GM18520 (cell line): Measurements from ENCODE around the gene NUP153.
"Not testable (repeated sequence)": the region's sequence is repeated elsewhere in the genome, so short reads cannot be mapped to it uniquely, and the experiment has no call there.

Source experiments
- ATAC-seq: cut with Tn5 transposase; IDR thresholded peaks from one replicate; pipeline ENCODE4 v1.9.1; 2021; ENCODE audit not compliant: unreplicated experiment

NUP153 gene

GRCh38 chr6:17714879-17715851, 8.4 kb upstream of the NUP153 start:
- peak; percentile 90 for ATAC-seq

- ATAC-seq: no peak
These were observed 7.5 kb upstream of the NUP153 start for GRCh38 chr6:17714177-17714576.

GRCh38 chr6:17712576-17712975, 5.9 kb upstream of the NUP153 start:
- no peak for ATAC-seq

GRCh38 chr6:17710331-17710730, 3.6 kb upstream of the NUP153 start:
- ATAC-seq: no peak

GRCh38 chr6:17709476-17709875, 2.8 kb upstream of the NUP153 start:
- ATAC-seq: no peak

- ATAC-seq: not testable (repeated sequence)
These were observed 1.3 kb upstream of the NUP153 start for GRCh38 chr6:17708035-17708434.

- ATAC-seq: no peak
These were observed 586 bp upstream of the NUP153 start for GRCh38 chr6:17707371-17707651.

GRCh38 chr6:17705778-17706579, 746 bp downstream of the NUP153 start:
- peak; percentile 42 for ATAC-seq

- no peak for ATAC-seq
These were observed 1.3 kb downstream of the NUP153 start for GRCh38 chr6:17705428-17705777.

GRCh38 chr6:17703256-17703694, 3.5 kb downstream of the NUP153 start:
- no peak for ATAC-seq

- ATAC-seq: no peak
These were observed 6.0 kb downstream of the NUP153 start for GRCh38 chr6:17700421-17701416.

- ATAC-seq: no peak
These were observed 14.7 kb downstream of the NUP153 start for GRCh38 chr6:17691925-17692538.

GRCh38 chr6:17688481-17688880, 18.2 kb downstream of the NUP153 start:
- no peak for ATAC-seq

GRCh38 chr6:17687136-17687535, 19.6 kb downstream of the NUP153 start:
- no peak for ATAC-seq

GRCh38 chr6:17684134-17684533, 22.6 kb downstream of the NUP153 start:
- ATAC-seq: no peak

GRCh38 chr6:17683428-17683827, 23.3 kb downstream of the NUP153 start:
- no peak for ATAC-seq

GRCh38 chr6:17679726-17680125, 27.0 kb downstream of the NUP153 start:
- no peak for ATAC-seq

GRCh38 chr6:17677602-17678001, 29.1 kb downstream of the NUP153 start:
- ATAC-seq: no peak

- ATAC-seq: no peak
These were observed 33.0 kb downstream of the NUP153 start for GRCh38 chr6:17673543-17674254.
